Measurements from ENCODE around the gene USP48.

Gene USP48

GRCh38 chr1:21822349-21822748, 39.4 kb upstream of the USP48 start:
- H3K4me3 ChIP-seq (replicated peaks in 1 of 2; ENCODE audit: low read depth in 2 of 2, low read length in 2 of 2): no peak overlapping the region
- no peak for DNase-seq (ENCODE audit: low read depth in 2 of 2)
- no peak for TF ChIP-seq CTCF (IDR thresholded peaks at IDR 0.05; ENCODE audit: low read depth, low read length)

DNA sequence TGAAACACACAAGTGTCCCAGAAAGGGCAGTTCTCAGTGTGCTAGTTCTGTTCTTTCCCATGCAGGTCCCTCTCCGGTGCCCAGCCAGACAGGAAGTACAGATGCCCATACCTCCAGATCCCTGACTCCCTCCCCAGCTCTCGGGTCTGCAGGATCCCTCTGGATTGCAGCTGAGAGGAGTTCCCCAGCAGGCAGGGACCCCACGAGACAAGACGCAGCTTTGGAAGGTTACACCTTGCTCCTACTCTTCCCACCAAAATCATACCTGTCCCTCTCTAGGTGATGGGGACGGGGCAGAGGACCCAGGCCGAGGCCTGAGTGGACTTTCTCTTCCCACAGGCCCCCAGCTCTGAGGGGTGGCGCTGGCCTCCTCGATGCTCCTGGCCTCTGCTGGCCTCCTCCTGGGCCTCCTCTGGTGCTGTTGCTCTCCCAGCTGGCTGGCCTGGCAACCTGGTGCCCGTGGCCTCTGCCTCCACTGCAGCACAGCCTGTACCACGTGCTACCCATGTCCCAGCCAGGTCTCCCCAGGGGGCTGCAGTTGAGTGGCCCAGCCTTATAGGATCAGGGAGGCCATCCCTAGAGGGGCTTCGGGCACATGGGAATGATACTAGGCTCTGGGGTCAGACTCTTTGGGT, 38.6 kb upstream of the USP48 start:
- H3K4me3 ChIP-seq (replicated peaks in 1 of 2; ENCODE audit: low read depth in 2 of 2, low read length in 2 of 2): no peak overlapping the region
- no peak for DNase-seq (ENCODE audit: low read depth in 2 of 2)
- no peak for TF ChIP-seq CTCF (IDR thresholded peaks at IDR 0.05; ENCODE audit: low read depth, low read length)

GRCh38 chr1:21820597-21821232, 37.8 kb upstream of the USP48 start:
- TF ChIP-seq CTCF (IDR thresholded peaks at IDR 0.05; ENCODE audit: low read depth, low read length): no peak
- no peak overlapping the region for H3K4me3 ChIP-seq (replicated peaks in 1 of 2; ENCODE audit: low read depth in 2 of 2, low read length in 2 of 2)
- no peak for DNase-seq (ENCODE audit: low read depth in 2 of 2)

- DNase-seq (ENCODE audit: low read depth in 2 of 2): peak; percentile 34 to 49
- TF ChIP-seq CTCF (IDR thresholded peaks at IDR 0.05; ENCODE audit: low read depth, low read length): no peak
- no peak overlapping the region for H3K4me3 ChIP-seq (replicated peaks in 1 of 2; ENCODE audit: low read depth in 2 of 2, low read length in 2 of 2)
These were observed 35.7 kb upstream of the USP48 start for GRCh38 chr1:21818656-21819055.

- peak; percentile 64 to 73 for DNase-seq (ENCODE audit: low read depth in 2 of 2)
- no peak for TF ChIP-seq CTCF (IDR thresholded peaks at IDR 0.05; ENCODE audit: low read depth, low read length)
- H3K4me3 ChIP-seq (replicated peaks in 1 of 2; ENCODE audit: low read depth in 2 of 2, low read length in 2 of 2): no peak overlapping the region
These were observed 33.8 kb upstream of the USP48 start for GRCh38 chr1:21816602-21817302.

DNA sequence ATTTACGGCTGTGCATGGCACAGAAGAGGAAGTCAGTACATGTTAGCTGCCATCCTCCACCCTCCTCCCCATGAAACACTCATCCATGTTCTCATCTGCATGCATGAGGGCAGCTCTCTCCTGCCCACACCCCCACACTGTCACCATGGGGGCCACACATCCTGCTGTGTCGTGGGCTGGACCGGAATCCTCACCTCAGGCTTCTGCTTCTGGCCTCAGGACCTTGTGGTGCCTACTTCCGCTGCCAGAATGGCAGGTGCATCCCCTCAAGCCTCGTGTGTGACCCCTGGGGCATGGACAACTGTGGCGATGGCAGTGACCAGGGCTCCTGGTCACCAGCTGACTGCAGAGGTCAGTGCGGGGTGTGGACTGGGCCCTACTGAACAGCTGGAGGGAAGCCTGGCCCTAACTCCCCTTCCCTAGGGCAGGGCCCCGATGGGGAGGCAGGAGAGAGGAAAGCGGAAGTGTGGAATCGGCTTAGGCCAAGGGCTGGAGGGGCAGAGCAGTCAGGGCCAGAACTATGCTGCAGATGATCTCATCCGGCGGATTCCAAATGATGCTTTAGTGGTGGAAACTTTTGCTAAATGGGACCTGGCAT, 32.9 kb upstream of the USP48 start:
- H3K4me3 ChIP-seq (replicated peaks in 1 of 2; ENCODE audit: low read depth in 2 of 2, low read length in 2 of 2): no peak overlapping the region
- no peak for DNase-seq (ENCODE audit: low read depth in 2 of 2)
- no peak for TF ChIP-seq CTCF (IDR thresholded peaks at IDR 0.05; ENCODE audit: low read depth, low read length)

Measured in cardiac fibroblast (primary cell).